A673 (cell line): ENCODE measurements around the gene KMT5B. TPM values are rescaled to one million over a fixed set of nuclear protein-coding genes. Genes with fewer than 3 reads are reported as not detected.
A peak's percentile ranks its signal among the peaks of the same experiment; 100 is the strongest.

Experiments used
- BruUV-seq: library from RNA; stranded (reverse); fragments of 400-500 nt; replicated peaks from 2 replicates; lab custom pipeline; 2021; lab: Mats Ljungman, UMichigan
- CTCF ChIA-PET: fragments of 300-600 bp; sonication (Branson Sonifier 250); formaldehyde crosslinking; loops from one replicate; lab custom pipeline; 2022; ENCODE audit warnings: antibody characterized with exemption; lab: Charles Lee
- POLR2A ChIA-PET: fragments of 300-600 bp; sonication (Branson Sonifier 250); formaldehyde crosslinking; loops from one replicate; lab custom pipeline; 2022; ENCODE audit warnings: antibody characterized with exemption; ENCODE audit not compliant: low non-redundant PET; lab: Charles Lee
- DNase-seq: peaks from one replicate; pipeline ENCODE4 v3.0.0-alpha.2; 2015; ENCODE audit warnings: low spot score
- H3K27ac ChIP-seq: fragments of 200-600 bp; sonication (generic); 2 replicates; pipeline ENCODE4 v1.5.1; 2016; ENCODE audit warnings: mixed run types, low read depth, mild to moderate bottlenecking, mixed read lengths, antibody characterized with exemption, low read length; ENCODE audit not compliant: poor library complexity, severe bottlenecking
- H3K27me3 ChIP-seq: fragments of 200-600 bp; sonication (generic); replicated peaks from 2 replicates; pipeline ENCODE4 v1.6.1; 2017; ENCODE audit warnings: mixed run types, low read depth, mild to moderate bottlenecking, mixed read lengths, antibody characterized with exemption, low read length; ENCODE audit not compliant: insufficient read depth, poor library complexity
- H3K36me3 ChIP-seq: fragments of 200-600 bp; sonication (generic); 2 replicates; pipeline ENCODE4 v1.6.1; 2016; ENCODE audit warnings: mixed run types, mild to moderate bottlenecking, mixed read lengths, antibody characterized with exemption, low read length; ENCODE audit not compliant: insufficient read depth, poor library complexity, severe bottlenecking
- H3K4me1 ChIP-seq: fragments of 200-600 bp; sonication (generic); 2 replicates; pipeline ENCODE4 v1.6.1; 2017; ENCODE audit warnings: mixed run types, mild to moderate bottlenecking, mixed read lengths, antibody characterized with exemption, low read length; ENCODE audit not compliant: insufficient read depth, poor library complexity, severe bottlenecking
- H3K4me3 ChIP-seq: fragments of 200-600 bp; sonication (generic); 2 replicates; pipeline ENCODE4 v1.5.1; 2016; ENCODE audit warnings: low read depth, mixed run types, mild to moderate bottlenecking, mixed read lengths, low read length; ENCODE audit not compliant: poor library complexity, severe bottlenecking
- H3K9me3 ChIP-seq: fragments of 200-600 bp; sonication (generic); 2 replicates; pipeline ENCODE4 v1.6.1; 2016; ENCODE audit warnings: mixed run types, low read depth, mild to moderate bottlenecking, mixed read lengths, antibody characterized with exemption, low read length; ENCODE audit not compliant: poor library complexity, severe bottlenecking
- CTCF ChIP-seq: fragments of 300-800, 200-600 bp; sonication (generic); conservative IDR thresholded peaks from 2 replicates; pipeline ENCODE4 v1.5.1; 2017; ENCODE audit warnings: low read depth, mild to moderate bottlenecking, antibody characterized with exemption, low read length, moderate library complexity, mixed read lengths
- EZH2 ChIP-seq: fragments of 200-600 bp; sonication (generic); IDR thresholded peaks from 2 replicates; pipeline ENCODE4 v1.6.1; 2017; ENCODE audit warnings: borderline replicate concordance, low read depth, mild to moderate bottlenecking, mixed read lengths, antibody characterized with exemption, low read length; ENCODE audit not compliant: poor library complexity, severe bottlenecking
- intact Hi-C: fragments of 100-400 bp; cut with micrococcal nuclease; formaldehyde crosslinking; loops from one replicate; pipeline ENCODE4 v1.10.0; 2022; ENCODE audit not compliant: unreplicated experiment
- total RNA-seq: library from RNA; stranded (reverse); gene quantifications from 2 replicates; pipeline ENCODE4 v1.2.3, GENCODE V29; 2021

The KMT5B gene
- total RNA-seq, 1 experiment from 2014 or later, result 35.4 TPM

- no TSS peak for BruUV-seq
- Histone ChIP-seq H3K27ac (peak overlapping the region; percentile 99), H3K27me3 (no peaks in the 10 kb centered on the region), H3K36me3 (no peaks in the 10 kb centered on the region), H3K4me3 (peak overlapping the region; percentile 87), H3K9me3 (no peaks in the 10 kb centered on the region), H3K4me1 (peaks cover 28% of the 10 kb centered on the region)
- CTCF ChIA-PET, result no interaction called here
- peak; percentile 89 for DNase-seq
- intact Hi-C loops, result no loop called here
- TF ChIP-seq CTCF (no peak), EZH2 (no peak)
- POLR2A ChIA-PET, result no interaction called here
Observed at GRCh38 chr11:68212421-68213134, 518 bp downstream of the KMT5B start.

- H3K27me3 ChIP-seq, result no peaks in the 10 kb centered on the region
- peak overlapping the region; percentile 87 for H3K4me3 ChIP-seq
- no peak for DNase-seq
- no peaks in the 10 kb centered on the region for H3K9me3 ChIP-seq
- intact Hi-C loops, result no loop called here
- POLR2A ChIA-PET, result no interaction called here
- CTCF ChIA-PET, result interaction anchor here (0.5 kb wide), 1 partner anchor 75 kb away, joined by 7 read pairs; no protein-coding TSS in a partner anchor
- BruUV-seq, result no TSS peak
- H3K36me3 ChIP-seq, result no peaks in the 10 kb centered on the region
- no peak for TF ChIP-seq EZH2
- no peak for TF ChIP-seq CTCF
- no peak overlapping the region for H3K27ac ChIP-seq
- H3K4me1 ChIP-seq, result peaks cover 28% of the 10 kb centered on the region
Observed at GRCh38 chr11:68211546-68211945, 1.6 kb downstream of the KMT5B start.

GRCh38 chr11:68206211-68206610 is 6.9 kb downstream of the KMT5B start:
- TF ChIP-seq CTCF, result peak; percentile 92
- TF ChIP-seq EZH2, result no peak
- Histone ChIP-seq H3K27me3 (no peaks in the 10 kb centered on the region), H3K36me3 (no peaks in the 10 kb centered on the region), H3K4me3 (no peak overlapping the region), H3K4me1 (peaks cover 10% of the 10 kb centered on the region), H3K27ac (no peak overlapping the region), H3K9me3 (no peaks in the 10 kb centered on the region)
- CTCF ChIA-PET, result interaction anchor here (1.4 kb wide), 1 partner anchor 27 kb away, joined by 4 read pairs; no protein-coding TSS in a partner anchor
- intact Hi-C loops, result loop anchor here (10.0 kb wide), 2 partner anchors 171 to 201 kb away; partner anchors contain the start of genes NDUFS8, TCIRG1 and UNC93B1
- no TSS peak for BruUV-seq
- POLR2A ChIA-PET, result no interaction called here
- peak; percentile 82 for DNase-seq
